ENCODE measurements around the gene NFATC2. TPM values are rescaled to one million over a fixed set of nuclear protein-coding genes. Genes with fewer than 3 reads are reported as not detected.
"Not testable (repeated sequence)": the region's sequence is repeated elsewhere in the genome, so short reads cannot be mapped to it uniquely, and the experiment has no call there.

Gene NFATC2
- total RNA-seq, 1 experiment from 2014 or later: 5.0 TPM

DNA sequence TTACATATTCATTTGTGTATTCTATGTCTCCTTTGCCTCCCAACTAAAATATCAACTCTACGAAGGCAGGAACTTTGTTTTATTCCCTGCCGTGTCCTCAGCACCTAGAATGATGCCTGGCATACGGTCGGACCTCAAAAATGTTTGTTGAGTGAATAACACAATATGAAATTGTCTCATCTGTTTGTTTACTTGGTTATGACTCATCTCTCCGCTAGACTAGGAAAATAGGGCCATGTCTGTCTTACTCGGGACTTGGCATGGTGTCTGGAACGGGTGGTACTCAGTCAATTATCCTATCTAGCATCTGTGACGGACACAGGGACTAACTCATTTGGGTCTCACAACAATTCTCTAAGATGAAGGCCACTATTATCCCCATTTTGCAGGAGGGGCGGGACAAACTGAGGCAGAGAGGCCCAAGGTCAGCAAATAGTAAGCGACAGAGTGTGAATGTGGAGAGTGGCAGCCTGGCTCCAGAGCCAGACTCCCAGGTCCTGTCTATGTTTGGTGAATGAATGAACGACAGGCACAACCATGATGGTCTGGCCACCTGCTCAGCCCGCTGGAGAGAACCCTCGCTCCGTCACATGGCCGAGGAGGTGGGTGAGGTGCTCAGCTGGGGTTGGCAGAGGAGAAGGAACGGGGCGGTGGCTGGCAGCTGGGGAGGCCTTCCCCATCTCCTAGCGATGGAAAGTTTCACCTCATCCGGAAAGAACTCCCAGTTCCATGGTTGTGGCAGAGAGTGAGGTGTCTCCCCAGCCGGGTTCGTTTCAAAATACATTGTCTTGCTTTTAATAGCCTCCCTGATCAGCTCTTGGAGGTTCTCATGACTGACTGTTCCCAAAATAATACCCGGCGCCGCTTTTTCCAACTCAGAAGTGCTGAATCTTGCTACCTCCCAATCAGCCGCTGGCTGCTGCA lies 27.6 kb upstream of the NFATC2 start:
- H3K4me2 ChIP-seq (ENCODE audit: low read length): no peak overlapping the region
- no peak overlapping the region for H3K9ac ChIP-seq (ENCODE audit: low read length)
- no TSS peak for BruUV-seq (replicated peaks)
- DNase-seq (ENCODE audit: low read depth, low spot score) (no peak), ATAC-seq (no peak)
- H3K27me3 ChIP-seq (ENCODE audit: insufficient read depth, low read length): no peaks in the 10 kb centered on the region
- intact Hi-C loops (cut with micrococcal nuclease): no loop called here
- H3K79me2 ChIP-seq (ENCODE audit: insufficient read depth, low read length): no peaks in the 10 kb centered on the region
- no peaks in the 10 kb centered on the region for H3K36me3 ChIP-seq (ENCODE audit: control insufficient read depth in 1 of 2, insufficient read depth in 2 of 2, low read length in 2 of 2)
- H3K9me2 ChIP-seq (ENCODE audit: insufficient read depth): no peaks in the 10 kb centered on the region
- H4K20me1 ChIP-seq (ENCODE audit: insufficient read depth): no peaks in the 10 kb centered on the region
- ChIA-PET CTCF (no interaction called here), POLR2A (no interaction called here), RAD21 (ENCODE audit: low non-redundant PET in 1 of 2, low total read pairs in 2 of 2, uncharacterized antibody in 2 of 2, unreplicated experiment in 2 of 2) (no interaction called here)
- no peak overlapping the region for H3K4me3 ChIP-seq (replicated peaks in 1 of 2; ENCODE audit: low read depth in 1 of 2, low read length in 2 of 2)
- H2AFZ ChIP-seq (ENCODE audit: low read depth, low read length, poor library complexity, severe bottlenecking): peak overlapping the region; percentile 31
- H3K9me3 ChIP-seq (ENCODE audit: control insufficient read depth in 1 of 2, insufficient read depth in 1 of 2, low read depth in 1 of 2, low read length in 2 of 2): no peaks in the 10 kb centered on the region; a peak in 1 of 4 replicates
- TF ChIP-seq JUND (IDR thresholded peaks at IDR 0.05) (peak; percentile 19; the same call in 1 of the 2 replicates), FOSL1 (IDR thresholded peaks at IDR 0.05; ENCODE audit: low read depth) (peak; percentile 23; the same call in 1 of the 2 replicates), ELF1 (IDR thresholded peaks at IDR 0.05; ENCODE audit: borderline replicate concordance, low read depth) (no peak)
- H3K27ac ChIP-seq (ENCODE audit: low read depth, low read length): no peak overlapping the region
- H3K4me1 ChIP-seq (ENCODE audit: control insufficient read depth in 1 of 2, insufficient read depth in 2 of 2, low read length in 2 of 2): peaks cover 0 to 8% of the 10 kb centered on the region in 2 experiments; a peak in 2 of 4 replicates

DNA sequence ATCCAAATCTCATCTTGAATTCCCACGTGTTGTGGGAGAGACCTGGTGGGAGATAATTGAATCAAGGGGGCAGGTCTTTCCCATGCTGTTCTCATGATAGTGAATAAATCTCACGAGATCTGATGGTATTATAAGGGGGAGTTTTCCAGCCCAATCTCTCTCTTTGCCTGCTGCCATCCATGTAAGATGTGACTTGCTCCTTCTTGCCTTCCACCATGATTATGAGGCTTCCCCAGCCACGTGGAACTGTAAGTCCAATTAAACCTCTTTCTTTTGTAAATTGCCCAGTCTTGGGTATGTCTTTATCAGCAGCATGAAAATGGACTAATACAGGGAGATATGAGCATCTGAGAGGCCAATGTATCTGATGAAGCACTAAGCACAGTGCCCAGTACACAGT lies 26.0 kb upstream of the NFATC2 start:
- POLR2A ChIA-PET; H3K36me3 ChIP-seq (ENCODE audit: control insufficient read depth in 1 of 2, insufficient read depth in 2 of 2, low read length in 2 of 2); H3K9me2 ChIP-seq (ENCODE audit: insufficient read depth); H3K9me3 ChIP-seq (ENCODE audit: control insufficient read depth in 1 of 2, insufficient read depth in 1 of 2, low read depth in 1 of 2, low read length in 2 of 2); H3K27ac ChIP-seq (ENCODE audit: low read depth, low read length); H4K20me1 ChIP-seq (ENCODE audit: insufficient read depth); H3K79me2 ChIP-seq (ENCODE audit: insufficient read depth, low read length); H3K4me2 ChIP-seq (ENCODE audit: low read length); H2AFZ ChIP-seq (ENCODE audit: low read depth, low read length, poor library complexity, severe bottlenecking); intact Hi-C loops (cut with micrococcal nuclease); H3K9ac ChIP-seq (ENCODE audit: low read length); BruUV-seq (replicated peaks); H3K27me3 ChIP-seq (ENCODE audit: insufficient read depth, low read length); DNase-seq (ENCODE audit: low read depth, low spot score); ATAC-seq; H3K4me3 ChIP-seq (replicated peaks in 1 of 2; ENCODE audit: low read depth in 1 of 2, low read length in 2 of 2); CTCF ChIA-PET; RAD21 ChIA-PET (ENCODE audit: low non-redundant PET in 1 of 2, low total read pairs in 2 of 2, uncharacterized antibody in 2 of 2, unreplicated experiment in 2 of 2): not testable (repeated sequence)
- H3K4me1 ChIP-seq (ENCODE audit: control insufficient read depth in 1 of 2, insufficient read depth in 2 of 2, low read length in 2 of 2): peaks cover 7 to 16% of the 10 kb centered on the region in 2 experiments

Data from HCT116 (cell line).